Kidney epithelial cell (primary cell): Measurements from ENCODE around the gene NOSIP. TPM values are rescaled to one million over a fixed set of nuclear protein-coding genes. Genes with fewer than 3 reads are reported as not detected.
A peak's percentile ranks its signal among the peaks of the same experiment; 100 is the strongest.

ENCODE experiments used
- DNase-seq: peaks from one replicate; pipeline ENCODE4 v3.0.0-alpha.2; 2010; ENCODE audit warnings: low read depth
- H3K27me3 ChIP-seq: 2 replicates; pipeline ENCODE4 v1.6.0; 2011; ENCODE audit warnings: low read length; ENCODE audit not compliant: control insufficient read depth, insufficient read depth
- H3K36me3 ChIP-seq: 2 replicates; pipeline ENCODE4 v1.5.1; 2011; ENCODE audit warnings: low read length; ENCODE audit not compliant: control insufficient read depth, insufficient read depth
- H3K4me3 ChIP-seq: 2 replicates; pipeline ENCODE4 v1.5.1; 2011; ENCODE audit warnings: low read depth, mild to moderate bottlenecking, control low read depth, low read length
- total RNA-seq: library from RNA; depleted of rRNA; stranded (reverse); fragments of >200 nt; gene quantifications from 2 replicates; pipeline ENCODE4 v1.2.3, GENCODE V29; 2015
- TF ChIP-seq, protein P1 (sequence below): IDR thresholded peaks from 2 replicates; pipeline ENCODE4 v1.5.1; 2011; ENCODE audit warnings: mild to moderate bottlenecking, moderate library complexity, low read length, control low read depth, inconsistent platforms; ENCODE audit not compliant: insufficient read depth, poor library complexity, severe bottlenecking

Gene NOSIP
- total RNA-seq, 1 donor from 2014 or later: 91.4 TPM

DNA sequence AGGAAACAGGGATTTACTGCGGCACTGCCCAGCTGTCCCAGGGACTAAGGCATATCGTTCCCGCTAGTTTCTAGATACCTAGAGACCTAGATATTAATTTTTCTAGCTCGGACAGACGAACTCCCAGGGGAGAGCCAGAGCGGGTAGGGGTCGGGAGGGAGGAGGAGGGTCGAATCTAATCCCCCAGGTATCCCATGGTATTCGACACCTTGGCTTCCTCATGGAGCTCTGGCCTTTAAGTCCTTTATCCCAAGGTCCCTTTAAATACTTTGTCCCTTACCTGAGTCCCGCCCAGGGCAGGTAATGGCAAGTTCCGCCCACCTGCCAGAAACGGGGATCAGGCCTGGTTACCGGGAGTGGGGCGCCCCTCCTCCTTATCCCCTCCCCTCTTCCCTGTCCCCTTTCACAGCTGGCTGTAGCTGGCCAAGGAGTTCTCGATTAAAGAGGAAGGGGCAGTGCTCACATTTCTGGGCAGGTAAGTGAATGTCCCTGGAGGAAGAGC is 702 bp upstream of the NOSIP start, which contains the start of gene PRRG2:
PRRG2 (plus strand) TSS at position 310 of the 502 bp plus-strand sequence. CDS start 1,904 bp downstream, outside the sequence.
- no peak for DNase-seq
- TF ChIP-seq, protein P1, sequence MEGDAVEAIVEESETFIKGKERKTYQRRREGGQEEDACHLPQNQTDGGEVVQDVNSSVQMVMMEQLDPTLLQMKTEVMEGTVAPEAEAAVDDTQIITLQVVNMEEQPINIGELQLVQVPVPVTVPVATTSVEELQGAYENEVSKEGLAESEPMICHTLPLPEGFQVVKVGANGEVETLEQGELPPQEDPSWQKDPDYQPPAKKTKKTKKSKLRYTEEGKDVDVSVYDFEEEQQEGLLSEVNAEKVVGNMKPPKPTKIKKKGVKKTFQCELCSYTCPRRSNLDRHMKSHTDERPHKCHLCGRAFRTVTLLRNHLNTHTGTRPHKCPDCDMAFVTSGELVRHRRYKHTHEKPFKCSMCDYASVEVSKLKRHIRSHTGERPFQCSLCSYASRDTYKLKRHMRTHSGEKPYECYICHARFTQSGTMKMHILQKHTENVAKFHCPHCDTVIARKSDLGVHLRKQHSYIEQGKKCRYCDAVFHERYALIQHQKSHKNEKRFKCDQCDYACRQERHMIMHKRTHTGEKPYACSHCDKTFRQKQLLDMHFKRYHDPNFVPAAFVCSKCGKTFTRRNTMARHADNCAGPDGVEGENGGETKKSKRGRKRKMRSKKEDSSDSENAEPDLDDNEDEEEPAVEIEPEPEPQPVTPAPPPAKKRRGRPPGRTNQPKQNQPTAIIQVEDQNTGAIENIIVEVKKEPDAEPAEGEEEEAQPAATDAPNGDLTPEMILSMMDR: no peak
- Histone ChIP-seq H3K36me3 (no peaks in the 10 kb centered on the region), H3K4me3 (peak within 1 kb of the TSS; percentile 93), H3K27me3 (no peaks in the 10 kb centered on the region)

DNA sequence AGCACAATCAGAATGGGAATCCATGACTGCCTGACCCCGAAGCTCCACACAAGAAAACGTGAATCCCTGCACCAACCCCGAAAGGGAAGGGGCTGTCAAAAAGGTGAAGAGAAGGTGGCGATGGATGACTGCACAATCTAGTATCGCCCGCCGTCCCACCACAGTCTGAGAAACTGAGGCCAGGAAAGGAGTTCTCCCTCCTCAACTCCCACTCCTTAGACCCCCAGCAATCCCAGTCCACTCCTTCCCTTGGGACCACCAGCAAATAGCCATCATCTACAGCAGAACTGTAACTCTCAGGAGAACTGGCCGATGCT is 451 bp downstream of the NOSIP start:
- no peaks in the 10 kb centered on the region for H3K36me3 ChIP-seq
- peak overlapping the region; percentile 93 for H3K4me3 ChIP-seq
- TF ChIP-seq, protein P1: no peak
- no peaks in the 10 kb centered on the region for H3K27me3 ChIP-seq
- no peak for DNase-seq

DNA sequence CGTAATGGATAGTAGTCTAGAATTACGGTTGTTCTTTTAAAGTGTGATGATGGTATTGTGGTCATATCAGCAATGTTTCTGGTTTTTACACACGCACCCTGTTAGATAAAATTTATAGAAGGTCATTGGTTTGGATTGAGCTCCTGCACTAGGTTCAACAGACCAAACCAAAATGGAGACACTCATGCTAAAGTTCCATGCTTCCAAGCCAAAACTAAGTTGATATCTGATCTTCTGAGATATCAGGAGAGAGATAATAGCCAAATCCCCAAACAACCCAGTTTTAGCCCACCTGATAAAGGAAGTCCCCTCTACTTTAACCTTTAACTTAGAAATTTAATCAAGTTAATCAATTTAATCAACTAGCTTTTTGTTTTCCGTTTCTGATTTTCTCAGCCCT is 1.2 kb downstream of the NOSIP start:
- H3K4me3 ChIP-seq: peak overlapping the region; percentile 93
- no peaks in the 10 kb centered on the region for H3K27me3 ChIP-seq
- DNase-seq: no peak
- peaks cover 1% of the 10 kb centered on the region for H3K36me3 ChIP-seq
- TF ChIP-seq, protein P1: no peak

DNA sequence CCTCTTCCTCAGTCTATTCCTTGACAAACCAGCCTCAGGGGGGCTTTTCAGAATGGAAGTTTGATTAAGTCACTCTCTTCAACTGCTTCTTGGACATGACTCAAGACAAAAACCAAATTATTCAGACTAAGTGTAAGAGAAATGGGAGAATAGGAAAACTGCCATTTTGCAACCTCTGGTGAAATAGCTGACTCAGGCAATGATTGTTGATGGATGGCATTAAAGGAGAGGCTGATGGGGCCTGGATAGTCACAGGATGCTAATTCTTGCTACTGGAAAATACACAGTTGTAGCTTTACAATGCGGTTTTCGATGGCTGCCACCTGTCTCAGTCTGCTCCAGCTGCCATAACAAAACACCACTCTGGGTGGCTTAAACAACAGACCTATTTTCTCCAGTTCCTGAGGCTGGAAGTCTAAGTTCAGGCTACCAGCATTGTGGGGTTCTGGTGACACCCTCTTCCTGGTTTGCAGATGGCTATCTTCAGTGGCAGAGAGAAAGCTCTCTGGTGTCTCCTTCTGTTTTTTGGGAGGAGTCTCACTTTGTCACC is 6.1 kb downstream of the NOSIP start:
- Histone ChIP-seq H3K36me3 (peaks cover 1% of the 10 kb centered on the region), H3K4me3 (no peak overlapping the region), H3K27me3 (no peaks in the 10 kb centered on the region)
- no peak for DNase-seq
- TF ChIP-seq, protein P1: no peak

DNA sequence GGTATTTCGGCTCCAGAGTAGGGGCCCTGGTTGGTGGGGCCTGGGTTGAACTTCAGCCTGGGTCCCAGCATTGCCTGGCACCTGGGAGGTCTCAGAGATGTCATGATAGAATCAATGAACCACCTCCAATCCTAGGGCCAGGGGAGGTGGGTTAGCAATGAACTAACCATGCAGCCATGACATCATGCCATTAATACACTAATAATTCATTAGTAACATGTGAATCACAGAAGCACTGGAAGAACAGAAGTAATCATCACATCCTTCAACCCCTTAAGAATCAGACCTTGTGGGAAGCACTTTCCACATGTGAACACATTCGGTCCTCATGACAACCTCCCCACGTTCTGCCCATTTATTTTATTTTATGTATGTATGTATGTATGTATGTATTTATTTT is 6.9 kb downstream of the NOSIP start:
- TF ChIP-seq, protein P1: no peak
- no peak for DNase-seq
- Histone ChIP-seq H3K4me3 (no peak overlapping the region), H3K36me3 (peaks cover 1% of the 10 kb centered on the region), H3K27me3 (no peaks in the 10 kb centered on the region)

DNA sequence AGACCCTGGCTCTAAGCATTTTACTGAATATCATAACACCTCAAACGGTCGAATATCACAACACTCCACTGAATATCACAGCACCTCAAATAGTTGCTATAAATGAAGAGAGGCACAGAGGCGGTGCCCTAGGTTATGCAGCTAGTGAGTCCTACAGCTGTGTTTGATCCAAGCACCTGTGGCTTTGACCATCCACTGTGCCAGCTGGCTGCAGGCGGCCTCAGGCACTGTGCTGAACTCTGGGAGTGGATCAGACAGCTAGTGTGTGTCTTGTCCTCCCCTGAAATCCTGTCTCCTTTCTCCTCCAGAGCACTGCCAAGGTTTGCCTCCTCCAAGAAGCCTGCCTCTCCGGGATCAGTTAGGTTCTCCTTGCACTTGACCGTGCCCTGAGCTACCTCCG is 7.3 kb downstream of the NOSIP start:
- Histone ChIP-seq H3K36me3 (peaks cover 1% of the 10 kb centered on the region), H3K4me3 (no peak overlapping the region), H3K27me3 (no peaks in the 10 kb centered on the region)
- no peak for DNase-seq
- TF ChIP-seq, protein P1: no peak
